ENCODE data around the gene KLHL42.

- TF ChIP-seq EZH2 (IDR thresholded peaks at IDR 0.05; ENCODE audit: low read length, unreplicated experiment) = no peak
- TF ChIP-seq CTCF (conservative IDR thresholded peaks at IDR 0.05; ENCODE audit: low read depth, low read length) = no peak
- TF ChIP-seq EZH2phosphoT487 (IDR thresholded peaks at IDR 0.05; ENCODE audit: borderline replicate concordance, low read length) = no peak
These were observed 28.8 kb downstream of the KLHL42 start for GRCh38 chr12:27808841-27809240.

All from PC-3 (cell line).